ENCODE measurements around the gene C20orf141. TPM values are rescaled to one million over a fixed set of nuclear protein-coding genes. Genes with fewer than 3 reads are reported as not detected.

C20orf141 gene
- total RNA-seq, 1 donor from 2014 or later = not detected

Other genes starting within 250 kb of the C20orf141 start
- 87.7 TPM for gene NOP56, start 162.4 kb upstream of the C20orf141 start, total RNA-seq
- 71.0 TPM for gene IDH3B, start 150.8 kb upstream of the C20orf141 start, total RNA-seq
- gene EBF4, start 122.2 kb upstream of the C20orf141 start, total RNA-seq = 23.1 TPM
- gene CPXM1, start 14.4 kb upstream of the C20orf141 start, total RNA-seq = 19.4 TPM
- gene TMEM239, start 1.4 kb downstream of the C20orf141 start, total RNA-seq = not detected
- gene PCED1A, start 25.7 kb downstream of the C20orf141 start, total RNA-seq = 22.1 TPM
- gene VPS16, start 25.8 kb downstream of the C20orf141 start, total RNA-seq = 30.0 TPM
- 45.7 TPM for gene PTPRA, start 58.5 kb downstream of the C20orf141 start, total RNA-seq
- gene GNRH2, start 228.6 kb downstream of the C20orf141 start, total RNA-seq = not detected
- gene MRPS26, start 231.1 kb downstream of the C20orf141 start, total RNA-seq = 52.3 TPM